Spleen (tissue), 11 donors: ENCODE measurements around the gene SLC7A8. TPM values are rescaled to one million over a fixed set of nuclear protein-coding genes. Genes with fewer than 3 reads are reported as not detected.

ENCODE experiments used
- DNase-seq: peaks from one replicate; pipeline ENCODE4 v3.0.0-alpha.2; 2020
- H3K27ac ChIP-seq, 8 donors: fragments of 200-600 bp; sonication (generic) in 7 of 8; 1 replicate in 4 of 8; 2 replicates in 4 of 8; pipeline versions ENCODE4 v1.5.0 to v1.8.0; 2016 to 2021; ENCODE audit warnings: inconsistent platforms in 4 of 8, mild to moderate bottlenecking in 4 of 8, moderate library complexity in 1 of 8
- H3K27me3 ChIP-seq, 7 donors: fragments of 200-600 bp; sonication (generic) in 6 of 7; replicated peaks in 1 of 7; 1 replicate in 4 of 7; 2 replicates in 3 of 7; pipeline versions ENCODE4 v1.5.0 to v1.8.0; 2016 to 2021; ENCODE audit warnings: inconsistent platforms in 3 of 7, mild to moderate bottlenecking in 1 of 7
- H3K36me3 ChIP-seq, 6 donors: fragments of 200-600 bp; sonication (generic) in 5 of 6; 1 replicate in 4 of 6; 2 replicates in 2 of 6; pipeline versions ENCODE4 v1.5.0 to v1.8.0; 2016 to 2021; ENCODE audit warnings: inconsistent platforms in 2 of 6
- H3K4me1 ChIP-seq, 6 donors: fragments of 200-600 bp; sonication (generic) in 5 of 6; 1 replicate in 3 of 6; 2 replicates in 3 of 6; pipeline versions ENCODE4 v1.5.0 to v1.8.0; 2016 to 2021; ENCODE audit warnings: inconsistent platforms in 3 of 6
- H3K4me3 ChIP-seq, 8 donors: fragments of 200-600 bp; sonication (generic) in 7 of 8; 1 replicate in 4 of 8; 2 replicates in 4 of 8; pipeline versions ENCODE4 v1.5.0 to v1.8.0; 2016 to 2021; ENCODE audit warnings: inconsistent platforms in 4 of 8, mild to moderate bottlenecking in 4 of 8, moderate library complexity in 2 of 8
- H3K9me3 ChIP-seq, 8 donors: fragments of 200-600 bp; sonication (generic) in 7 of 8; 1 replicate in 4 of 8; 2 replicates in 4 of 8; pipeline versions ENCODE4 v1.5.0 to v1.8.0; 2016 to 2021; ENCODE audit warnings: inconsistent platforms in 4 of 8
- CTCF ChIP-seq, 11 experiments: fragments of 200-600 bp in 7 of 11; fragments of 450-650 bp in 4 of 11; sonication (generic) in 4 of 11; IDR thresholded peaks in 8 of 11; conservative IDR thresholded peaks in 3 of 11; 1 replicate in 7 of 11; 2 replicates in 4 of 11; pipeline versions ENCODE4 v1.4.0 to v1.8.0; 2016 to 2021; ENCODE audit warnings: antibody characterized with exemption in 11 of 11, inconsistent platforms in 4 of 11, mild to moderate bottlenecking in 1 of 11
- POLR2A ChIP-seq, 3 donors: fragments of 450-650 bp; IDR thresholded peaks; one replicate each; pipeline ENCODE4 v1.5.1; 2017; ENCODE audit warnings: antibody characterized with exemption in 3 of 3, mild to moderate bottlenecking in 1 of 3
- POLR2AphosphoS5 ChIP-seq, 3 donors: sonication (generic); formaldehyde crosslinking; IDR thresholded peaks; one replicate each; pipeline ENCODE4 v1.5.1; 2017; ENCODE audit warnings: antibody characterized with exemption in 3 of 3
- whole genome bisulfite sequencing, 5 donors: extraction: QIAGEN DNeasy Blood & Tissue Kit in 3 of 5; methylation state at CpG; one replicate each; pipeline versions ENCODE4 v1.1.5 to v1.1.7; 2013 to 2018; 5-methylcytosine and 5-hydroxymethylcytosine counted together
- intact Hi-C: fragments of 100-400 bp; cut with DNase I; formaldehyde crosslinking; loops from one replicate; pipeline ENCODE4 v1.15.0; 2023; ENCODE audit warnings: low total_unique reads
- polyA plus RNA-seq, 3 donors: library from polyadenylated mRNA; stranded (reverse); fragments of 200-250 nt; gene quantifications; one replicate each; pipeline ENCODE4 v1.2.1, GENCODE V29; 2013
- total RNA-seq, 7 donors: library from RNA; depleted of rRNA in 3 of 7; stranded (reverse); fragments of >200 nt in 3 of 7; fragmentation: NEBNext Ultra II Directional in 4 of 7; extraction: Animal tissue kit (Norgen Biotek cat#: 25700) in 4 of 7; gene quantifications; one replicate each; pipeline versions ENCODE4 v1.1.0 to v1.2.1, GENCODE V29; 2016 to 2021
- donor health status: healthy with polysubstance abuse.
- donor health status: DM: no; HTN: no; CAD: no; lungs with moderate emphysema.
- donor health status: DM: no; HTN: no; CAD: no.
- donor health status: Bipolar disorder and iron deficiency.
- donor health status: healthy.
- donor health status: DM: no; HTN: no; CAD: no.
- donor health status: DM: yes; HTN: yes; CAD: no.

The SLC7A8 gene
- total and polyA plus RNA-seq, 10 donors, result 3.5 to 106 (median 36.7) TPM

GRCh38 chr14:23160924-23161522 lies 22.4 kb downstream of the SLC7A8 start:
- Histone ChIP-seq H3K9me3 (no peaks in the 10 kb centered on the region), H3K27ac (peak overlapping the region in 6 of 8 donors; percentile 36 to 88 (median 82)), H3K36me3 (peaks cover 0 to 12% (median 0%) of the 10 kb centered on the region in 6 donors), H3K4me1 (peaks cover 0 to 45% (median 19%) of the 10 kb centered on the region in 6 donors), H3K4me3 (peak overlapping the region in 1 of 8 donors; percentile 25), H3K27me3 (no peaks in the 10 kb centered on the region)
- intact Hi-C loops, result no loop called here
- DNase-seq, result peak; percentile 79
- 27 to 49% (median 44%) methylated on average over 11 of the region's 11 CpGs for WGBS, 5 donors
- TF ChIP-seq CTCF (IDR thresholded peaks at IDR 0.05 in 8 of 11, conservative IDR thresholded peaks at IDR 0.05 in 3 of 11) (no peak), POLR2A (IDR thresholded peaks at IDR 0.05) (no peak), POLR2AphosphoS5 (IDR thresholded peaks at IDR 0.05) (peak; percentile 32 to 72 (median 43))

GRCh38 chr14:23159532-23159931 lies 23.9 kb downstream of the SLC7A8 start:
- H3K4me3 ChIP-seq, result no peak overlapping the region
- H3K9me3 ChIP-seq, result no peaks in the 10 kb centered on the region
- H3K27me3 ChIP-seq, result no peaks in the 10 kb centered on the region
- peak overlapping the region in 2 of 8 donors; percentile 85 to 88 for H3K27ac ChIP-seq
- peaks cover 1 to 60% (median 33%) of the 10 kb centered on the region in 6 donors for H3K4me1 ChIP-seq
- peaks cover 0 to 4% (median 0%) of the 10 kb centered on the region in 6 donors for H3K36me3 ChIP-seq
- TF ChIP-seq POLR2A (IDR thresholded peaks at IDR 0.05), result no peak
- TF ChIP-seq CTCF (IDR thresholded peaks at IDR 0.05 in 8 of 11, conservative IDR thresholded peaks at IDR 0.05 in 3 of 11), result no peak
- no peak for TF ChIP-seq POLR2AphosphoS5 (IDR thresholded peaks at IDR 0.05)
- intact Hi-C loops, result no loop called here
- DNase-seq, result no peak
- 37 to 81% (median 52%) methylated on average over 1 of the region's 1 CpG for WGBS, 5 donors

- H3K4me3 ChIP-seq, result no peak overlapping the region
- 88 to 97% (median 96%) methylated on average over 2 of the region's 2 CpGs for WGBS, 5 donors
- DNase-seq, result no peak
- H3K9me3 ChIP-seq, result no peaks in the 10 kb centered on the region
- H3K4me1 ChIP-seq, result peaks cover 4 to 67% (median 40%) of the 10 kb centered on the region in 6 donors
- peaks cover 0 to 4% (median 0%) of the 10 kb centered on the region in 6 donors for H3K36me3 ChIP-seq
- TF ChIP-seq POLR2AphosphoS5 (IDR thresholded peaks at IDR 0.05) (no peak), POLR2A (IDR thresholded peaks at IDR 0.05) (no peak), CTCF (IDR thresholded peaks at IDR 0.05 in 8 of 11, conservative IDR thresholded peaks at IDR 0.05 in 3 of 11) (no peak)
- H3K27ac ChIP-seq, result no peak overlapping the region
- H3K27me3 ChIP-seq, result no peaks in the 10 kb centered on the region
- intact Hi-C loops, result no loop called here
Measured at GRCh38 chr14:23158779-23159178, 24.7 kb downstream of the SLC7A8 start.

- Histone ChIP-seq H3K4me1 (peaks cover 4 to 42% (median 24%) of the 10 kb centered on the region in 6 donors), H3K36me3 (peaks cover 0 to 4% (median 0%) of the 10 kb centered on the region in 6 donors), H3K9me3 (no peaks in the 10 kb centered on the region), H3K27ac (peak overlapping the region in 7 of 8 donors; percentile 36 to 89 (median 81)), H3K4me3 (peak overlapping the region in 1 of 8 donors; percentile 11), H3K27me3 (no peaks in the 10 kb centered on the region)
- WGBS, 5 donors, result 39 to 56% (median 43%) methylated on average over 10 of the region's 10 CpGs
- no peak for TF ChIP-seq CTCF (IDR thresholded peaks at IDR 0.05 in 8 of 11, conservative IDR thresholded peaks at IDR 0.05 in 3 of 11)
- TF ChIP-seq POLR2AphosphoS5 (IDR thresholded peaks at IDR 0.05), result peak in 2 of 3 donors; percentile 61 to 65
- no peak for DNase-seq
- intact Hi-C loops, result no loop called here
Measured at GRCh38 chr14:23154964-23155587, 28.4 kb downstream of the SLC7A8 start.
